GM12874 (cell line): ENCODE measurements around the gene GPR35.

Experiments
- CTCF ChIP-seq: IDR thresholded peaks from 2 replicates; pipeline ENCODE4 v1.5.1; 2011; ENCODE audit warnings: low read depth, mild to moderate bottlenecking, control low read depth, low read length, moderate library complexity; ENCODE audit not compliant: insufficient read depth

Gene GPR35

GRCh38 chr2:240622060-240622411, 3.2 kb upstream of the GPR35 start:
- no peak for TF ChIP-seq CTCF

GRCh38 chr2:240622531-240623235, 2.6 kb upstream of the GPR35 start:
- TF ChIP-seq CTCF, result no peak

GRCh38 chr2:240623531-240624010, 1.7 kb upstream of the GPR35 start:
- TF ChIP-seq CTCF, result no peak

GRCh38 chr2:240624011-240624949, 1.0 kb upstream of the GPR35 start:
- TF ChIP-seq CTCF, result no peak

GRCh38 chr2:240626531-240627300, 1.4 kb downstream of the GPR35 start:
- no peak for TF ChIP-seq CTCF

- TF ChIP-seq CTCF, result no peak
Observed at GRCh38 chr2:240627736-240628506, 2.6 kb downstream of the GPR35 start.
